WTC11 (cell line): ENCODE data around the gene ERF.

ENCODE experiments used
- CBFB ChIP-seq: sonication (generic); formaldehyde crosslinking; IDR thresholded peaks from 2 replicates; pipeline ENCODE4 v1.8.1; 2022; ENCODE audit warnings: mild to moderate bottlenecking, low read depth, missing genetic modification reagents
- CREB1 ChIP-seq: sonication (generic); formaldehyde crosslinking; IDR thresholded peaks from 2 replicates; pipeline ENCODE4 v1.8.0; 2023; ENCODE audit warnings: mild to moderate bottlenecking, missing genetic modification reagents
- FOXJ3 ChIP-seq: sonication (generic); formaldehyde crosslinking; IDR thresholded peaks from 2 replicates; pipeline ENCODE4 v1.9.0; 2021; ENCODE audit warnings: missing genetic modification reagents, mild to moderate bottlenecking, borderline replicate concordance
- NFE2L1 ChIP-seq: sonication (generic); formaldehyde crosslinking; IDR thresholded peaks from 2 replicates; pipeline ENCODE4 v1.8.1; 2023; ENCODE audit warnings: missing genetic modification reagents
- NR3C1 ChIP-seq: sonication (generic); formaldehyde crosslinking; conservative IDR thresholded peaks from 2 replicates; pipeline ENCODE4 v1.8.1; 2023; ENCODE audit warnings: low read depth, mild to moderate bottlenecking, missing genetic modification reagents
- PRRX2 ChIP-seq: fragments of 250-450 bp; sonication (Bioruptor Pico); IDR thresholded peaks from 2 replicates; pipeline ENCODE4 v1.8.0; 2021; ENCODE audit warnings: mild to moderate bottlenecking
- RELA ChIP-seq: sonication (generic); formaldehyde crosslinking; IDR thresholded peaks from 2 replicates; pipeline ENCODE4 v1.8.1; 2022; ENCODE audit warnings: missing genetic modification reagents, mild to moderate bottlenecking, borderline replicate concordance
- TEAD4 ChIP-seq: sonication (generic); formaldehyde crosslinking; IDR thresholded peaks from 2 replicates; pipeline ENCODE4 v1.8.0; 2022; ENCODE audit warnings: mild to moderate bottlenecking, missing genetic modification reagents
- TP53 ChIP-seq: sonication (generic); formaldehyde crosslinking; IDR thresholded peaks from 2 replicates; pipeline ENCODE4 v1.8.1; 2023; ENCODE audit warnings: mild to moderate bottlenecking, missing genetic modification reagents
- ZNF416 ChIP-seq: fragments of 250-450 bp; sonication (Bioruptor Pico); IDR thresholded peaks from 2 replicates; pipeline ENCODE4 v1.9.0; 2021; ENCODE audit warnings: mild to moderate bottlenecking, inconsistent platforms
- TF ChIP-seq, protein P1 (sequence below): fragments of 200-600 bp; IDR thresholded peaks from 2 replicates; pipeline ENCODE4 v1.8.0; 2022; ENCODE audit warnings: antibody characterized with exemption
- TF ChIP-seq, protein P2 (sequence below): sonication (generic); formaldehyde crosslinking; IDR thresholded peaks from 2 replicates; pipeline ENCODE4 v1.8.0; 2022; ENCODE audit warnings: mild to moderate bottlenecking, missing genetic modification reagents
- TF ChIP-seq, protein P3 (sequence below): fragments of 250-450 bp; sonication (Bioruptor Pico); IDR thresholded peaks from 2 replicates; pipeline ENCODE4 v1.9.0; 2021; ENCODE audit warnings: mild to moderate bottlenecking, borderline replicate concordance

DNA sequence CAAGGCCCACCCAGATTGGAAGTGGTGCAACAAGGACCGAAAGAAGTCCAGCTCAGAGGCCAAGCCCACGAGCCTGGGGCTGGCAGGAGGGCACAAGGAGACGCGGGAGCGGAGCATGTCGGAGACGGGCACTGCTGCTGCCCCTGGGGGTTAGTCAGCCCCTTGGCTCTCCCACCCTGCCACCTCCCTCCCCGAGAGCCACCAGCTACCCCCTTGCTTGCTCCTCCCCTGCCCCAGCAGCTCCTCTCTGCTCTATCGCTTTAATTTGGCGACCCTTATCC lies 32.8 kb upstream of the ERF start:
- no peak for TF ChIP-seq PRRX2 (CRISPR knock-in tag)
- TF ChIP-seq, protein P1, sequence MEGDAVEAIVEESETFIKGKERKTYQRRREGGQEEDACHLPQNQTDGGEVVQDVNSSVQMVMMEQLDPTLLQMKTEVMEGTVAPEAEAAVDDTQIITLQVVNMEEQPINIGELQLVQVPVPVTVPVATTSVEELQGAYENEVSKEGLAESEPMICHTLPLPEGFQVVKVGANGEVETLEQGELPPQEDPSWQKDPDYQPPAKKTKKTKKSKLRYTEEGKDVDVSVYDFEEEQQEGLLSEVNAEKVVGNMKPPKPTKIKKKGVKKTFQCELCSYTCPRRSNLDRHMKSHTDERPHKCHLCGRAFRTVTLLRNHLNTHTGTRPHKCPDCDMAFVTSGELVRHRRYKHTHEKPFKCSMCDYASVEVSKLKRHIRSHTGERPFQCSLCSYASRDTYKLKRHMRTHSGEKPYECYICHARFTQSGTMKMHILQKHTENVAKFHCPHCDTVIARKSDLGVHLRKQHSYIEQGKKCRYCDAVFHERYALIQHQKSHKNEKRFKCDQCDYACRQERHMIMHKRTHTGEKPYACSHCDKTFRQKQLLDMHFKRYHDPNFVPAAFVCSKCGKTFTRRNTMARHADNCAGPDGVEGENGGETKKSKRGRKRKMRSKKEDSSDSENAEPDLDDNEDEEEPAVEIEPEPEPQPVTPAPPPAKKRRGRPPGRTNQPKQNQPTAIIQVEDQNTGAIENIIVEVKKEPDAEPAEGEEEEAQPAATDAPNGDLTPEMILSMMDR, result no peak
- TF ChIP-seq, protein P2, sequence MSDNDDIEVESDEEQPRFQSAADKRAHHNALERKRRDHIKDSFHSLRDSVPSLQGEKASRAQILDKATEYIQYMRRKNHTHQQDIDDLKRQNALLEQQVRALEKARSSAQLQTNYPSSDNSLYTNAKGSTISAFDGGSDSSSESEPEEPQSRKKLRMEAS (CRISPR knock-in tag), result no peak
- no peak for TF ChIP-seq CREB1 (CRISPR knock-in tag)
- no peak for TF ChIP-seq CBFB (CRISPR knock-in tag)
- TF ChIP-seq, protein P3, sequence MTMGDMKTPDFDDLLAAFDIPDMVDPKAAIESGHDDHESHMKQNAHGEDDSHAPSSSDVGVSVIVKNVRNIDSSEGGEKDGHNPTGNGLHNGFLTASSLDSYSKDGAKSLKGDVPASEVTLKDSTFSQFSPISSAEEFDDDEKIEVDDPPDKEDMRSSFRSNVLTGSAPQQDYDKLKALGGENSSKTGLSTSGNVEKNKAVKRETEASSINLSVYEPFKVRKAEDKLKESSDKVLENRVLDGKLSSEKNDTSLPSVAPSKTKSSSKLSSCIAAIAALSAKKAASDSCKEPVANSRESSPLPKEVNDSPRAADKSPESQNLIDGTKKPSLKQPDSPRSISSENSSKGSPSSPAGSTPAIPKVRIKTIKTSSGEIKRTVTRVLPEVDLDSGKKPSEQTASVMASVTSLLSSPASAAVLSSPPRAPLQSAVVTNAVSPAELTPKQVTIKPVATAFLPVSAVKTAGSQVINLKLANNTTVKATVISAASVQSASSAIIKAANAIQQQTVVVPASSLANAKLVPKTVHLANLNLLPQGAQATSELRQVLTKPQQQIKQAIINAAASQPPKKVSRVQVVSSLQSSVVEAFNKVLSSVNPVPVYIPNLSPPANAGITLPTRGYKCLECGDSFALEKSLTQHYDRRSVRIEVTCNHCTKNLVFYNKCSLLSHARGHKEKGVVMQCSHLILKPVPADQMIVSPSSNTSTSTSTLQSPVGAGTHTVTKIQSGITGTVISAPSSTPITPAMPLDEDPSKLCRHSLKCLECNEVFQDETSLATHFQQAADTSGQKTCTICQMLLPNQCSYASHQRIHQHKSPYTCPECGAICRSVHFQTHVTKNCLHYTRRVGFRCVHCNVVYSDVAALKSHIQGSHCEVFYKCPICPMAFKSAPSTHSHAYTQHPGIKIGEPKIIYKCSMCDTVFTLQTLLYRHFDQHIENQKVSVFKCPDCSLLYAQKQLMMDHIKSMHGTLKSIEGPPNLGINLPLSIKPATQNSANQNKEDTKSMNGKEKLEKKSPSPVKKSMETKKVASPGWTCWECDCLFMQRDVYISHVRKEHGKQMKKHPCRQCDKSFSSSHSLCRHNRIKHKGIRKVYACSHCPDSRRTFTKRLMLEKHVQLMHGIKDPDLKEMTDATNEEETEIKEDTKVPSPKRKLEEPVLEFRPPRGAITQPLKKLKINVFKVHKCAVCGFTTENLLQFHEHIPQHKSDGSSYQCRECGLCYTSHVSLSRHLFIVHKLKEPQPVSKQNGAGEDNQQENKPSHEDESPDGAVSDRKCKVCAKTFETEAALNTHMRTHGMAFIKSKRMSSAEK (CRISPR knock-in tag), result no peak
- TF ChIP-seq TEAD4 (CRISPR knock-in tag), result no peak
- no peak for TF ChIP-seq ZNF416 (CRISPR knock-in tag)
- no peak for TF ChIP-seq TP53 (CRISPR knock-in tag)
- TF ChIP-seq FOXJ3 (CRISPR knock-in tag), result no peak
- no peak for TF ChIP-seq NFE2L1 (CRISPR knock-in tag)
- no peak for TF ChIP-seq NR3C1
- TF ChIP-seq RELA (CRISPR knock-in tag), result no peak
